H1 (cell line): ENCODE measurements around the gene CDH8. TPM values are rescaled to one million over a fixed set of nuclear protein-coding genes. Genes with fewer than 3 reads are reported as not detected.

ENCODE experiments used
- CTCF ChIA-PET: fragments of 300-600 bp; sonication (Branson Sonifier 250); formaldehyde crosslinking; loops from one replicate; lab custom pipeline; 2021; ENCODE audit not compliant: partially characterized antibody; lab: Charles Lee
- POLR2A ChIA-PET: fragments of 300-600 bp; sonication (Branson Sonifier 250); formaldehyde crosslinking; loops from one replicate; lab custom pipeline; 2021; ENCODE audit warnings: inconsistent platforms; ENCODE audit not compliant: partially characterized antibody; lab: Charles Lee
- DNase-seq, 2 experiments: peaks; one replicate each; pipeline versions ENCODE4 v3.0.0 to v3.0.0-alpha.2; 2010 to 2022; ENCODE audit warnings: low spot score in 2 of 2, low read depth in 1 of 2, mixed read lengths in 1 of 2
- FAIRE-seq: peaks from 2 replicates; lab custom pipeline; 2011; peaks lifted over from hg19 to GRCh38; lab: Jason Lieb, UNC
- H2AFZ ChIP-seq: 2 replicates; pipeline ENCODE4 v1.8.1; 2012; ENCODE audit warnings: low read length, inconsistent platforms
- H2AK5ac ChIP-seq: 2 replicates; pipeline ENCODE4 v1.6.1; 2013; ENCODE audit warnings: low read depth, low read length
- H2BK120ac ChIP-seq: replicated peaks from 2 replicates; pipeline ENCODE3; 2013; ENCODE audit warnings: low read depth, low read length, inconsistent platforms
- H2BK12ac ChIP-seq: 2 replicates; pipeline ENCODE4 v1.6.1; 2013; ENCODE audit warnings: low read depth, low read length
- H2BK15ac ChIP-seq: 2 replicates; pipeline ENCODE4 v1.6.1; 2013; ENCODE audit warnings: low read length
- H2BK20ac ChIP-seq: 2 replicates; pipeline ENCODE4 v1.6.1; 2013; ENCODE audit warnings: low read length
- H2BK5ac ChIP-seq: 2 replicates; pipeline ENCODE4 v1.6.1; 2013; ENCODE audit warnings: low read depth, low read length
- H3K14ac ChIP-seq: 2 replicates; pipeline ENCODE4 v1.6.1; 2013; ENCODE audit warnings: inconsistent platforms; ENCODE audit not compliant: insufficient read length
- H3K18ac ChIP-seq: 2 replicates; pipeline ENCODE4 v1.6.1; 2013; ENCODE audit warnings: low read length; ENCODE audit errors: extremely low read depth
- H3K23ac ChIP-seq: 2 replicates; pipeline ENCODE4 v1.6.1; 2013; ENCODE audit warnings: inconsistent platforms; ENCODE audit not compliant: insufficient read length
- H3K23me2 ChIP-seq: 2 replicates; pipeline ENCODE4 v1.6.1; 2013; ENCODE audit warnings: low read depth, low read length
- H3K27ac ChIP-seq: 2 replicates; pipeline ENCODE4 v1.6.1; 2011; ENCODE audit warnings: low read depth, low read length, inconsistent platforms
- H3K27me3 ChIP-seq, 4 experiments: replicated peaks in 1 of 4; 1 replicate in 1 of 4; 2 replicates in 3 of 4; pipeline versions ENCODE4 v1.6.1 to v1.8.1; 2011 to 2013; ENCODE audit warnings: low read length in 3 of 4, mild to moderate bottlenecking in 3 of 4, inconsistent platforms in 2 of 4, mixed read lengths in 2 of 4, moderate library complexity in 1 of 4; ENCODE audit not compliant: control insufficient read depth in 3 of 4, insufficient read depth in 3 of 4; ENCODE audit errors: extremely low read depth in 1 of 4
- H3K36me3 ChIP-seq, 4 experiments: 2 replicates each; pipeline versions ENCODE4 v1.6.1 to v1.8.1; 2011 to 2013; ENCODE audit warnings: mild to moderate bottlenecking in 4 of 4, low read length in 3 of 4, moderate library complexity in 2 of 4, control low read depth in 1 of 4, inconsistent platforms in 1 of 4; ENCODE audit not compliant: insufficient read depth in 4 of 4, control insufficient read depth in 2 of 4
- H3K4ac ChIP-seq: replicated peaks from 2 replicates; pipeline ENCODE3; 2013; ENCODE audit warnings: low read length, low read depth, mixed read lengths, inconsistent platforms; ENCODE audit not compliant: insufficient read length
- H3K4me1 ChIP-seq, 4 experiments: replicated peaks in 1 of 4; 1 replicate in 1 of 4; 2 replicates in 3 of 4; pipeline versions ENCODE4 v1.6.1 to v1.8.1; 2011 to 2013; ENCODE audit warnings: low read length in 3 of 4, inconsistent platforms in 2 of 4, mixed read lengths in 1 of 4; ENCODE audit not compliant: insufficient read depth in 4 of 4, control insufficient read depth in 3 of 4
- H3K4me2 ChIP-seq, 2 experiments: 2 replicates each; pipeline versions ENCODE4 v1.6.1 to v1.8.1; 2011 to 2013; ENCODE audit warnings: low read depth in 2 of 2, low read length in 2 of 2, control low read depth in 1 of 2, inconsistent platforms in 1 of 2, mild to moderate bottlenecking in 1 of 2; ENCODE audit not compliant: insufficient read depth in 1 of 2
- H3K4me3 ChIP-seq, 4 experiments: fragments of 200-600, 300-600 bp in 1 of 4; sonication (generic), shearing (Covaris generic), sonication (Bioruptor Twin) in 1 of 4; 2 replicates each; pipeline versions ENCODE4 v1.5.1 to v1.8.1; 2011 to 2016; ENCODE audit warnings: low read length in 4 of 4, low read depth in 3 of 4, control low read depth in 2 of 4, inconsistent platforms in 2 of 4, mild to moderate bottlenecking in 2 of 4, mixed read lengths in 1 of 4, moderate library complexity in 1 of 4; ENCODE audit not compliant: insufficient read depth in 2 of 4; ENCODE audit errors: extremely low read depth in 1 of 4
- H3K56ac ChIP-seq: replicated peaks from 2 replicates; pipeline ENCODE3; 2013; ENCODE audit warnings: low read depth, mild to moderate bottlenecking, mixed read lengths, low read length, inconsistent platforms; ENCODE audit not compliant: insufficient read length
- H3K79me1 ChIP-seq: 2 replicates; pipeline ENCODE4 v1.6.1; 2013; ENCODE audit warnings: low read depth, low read length, control low read depth
- H3K79me2 ChIP-seq, 2 experiments: 2 replicates each; pipeline versions ENCODE4 v1.6.1 to v1.8.1; 2012 to 2013; ENCODE audit warnings: low read length in 2 of 2, mild to moderate bottlenecking in 2 of 2, inconsistent platforms in 1 of 2; ENCODE audit not compliant: insufficient read depth in 2 of 2, control insufficient read depth in 1 of 2
- H3K9ac ChIP-seq, 4 experiments: replicated peaks in 1 of 4; 1 replicate in 1 of 4; 2 replicates in 3 of 4; pipeline versions ENCODE4 v1.6.1 to v1.8.1; 2011 to 2013; ENCODE audit warnings: low read depth in 3 of 4, low read length in 3 of 4, control low read depth in 2 of 4, mild to moderate bottlenecking in 2 of 4, moderate library complexity in 2 of 4, inconsistent platforms in 1 of 4; ENCODE audit errors: extremely low read depth in 1 of 4
- H3K9me3 ChIP-seq, 2 experiments: 2 replicates each; pipeline versions ENCODE4 v1.6.1 to v1.8.1; 2012 to 2013; ENCODE audit warnings: mild to moderate bottlenecking in 2 of 2, moderate library complexity in 2 of 2, control low read depth in 1 of 2, inconsistent platforms in 1 of 2, low read depth in 1 of 2, low read length in 1 of 2, mixed read lengths in 1 of 2; ENCODE audit not compliant: insufficient read depth in 2 of 2
- H4K20me1 ChIP-seq, 2 experiments: replicated peaks in 1 of 2; 2 replicates each; pipeline versions ENCODE3 to v1.8.1; 2011 to 2013; ENCODE audit warnings: inconsistent platforms in 2 of 2, low read length in 2 of 2, mild to moderate bottlenecking in 1 of 2; ENCODE audit not compliant: insufficient read depth in 2 of 2, control insufficient read depth in 1 of 2
- H4K5ac ChIP-seq: 2 replicates; pipeline ENCODE4 v1.6.1; 2013; ENCODE audit warnings: low read length, low read depth, mixed read lengths, inconsistent platforms; ENCODE audit not compliant: insufficient read length
- H4K8ac ChIP-seq: 2 replicates; pipeline ENCODE4 v1.8.0; 2013; ENCODE audit warnings: mild to moderate bottlenecking, moderate library complexity, low read length, inconsistent platforms; ENCODE audit not compliant: insufficient read depth; ENCODE audit errors: extremely low read depth
- H4K91ac ChIP-seq: replicated peaks from 2 replicates; pipeline ENCODE3; 2013; ENCODE audit warnings: low read length, mixed read lengths, inconsistent platforms; ENCODE audit not compliant: insufficient read length
- CEBPB ChIP-seq: IDR thresholded peaks from 2 replicates; pipeline ENCODE4 v1.6.1; 2012; ENCODE audit warnings: low read depth, low read length
- HDAC2 ChIP-seq, 2 experiments: fragments of 300-600 bp in 1 of 2; sonication (generic) in 1 of 2; IDR thresholded peaks; 2 replicates each; pipeline ENCODE4 v1.6.1; 2011 to 2012; ENCODE audit warnings: low read depth in 2 of 2, low read length in 2 of 2, mild to moderate bottlenecking in 2 of 2, moderate library complexity in 2 of 2, borderline replicate concordance in 1 of 2, inconsistent platforms in 1 of 2
- SUZ12 ChIP-seq: fragments of 200-600 bp; sonication (generic); IDR thresholded peaks from 2 replicates; pipeline ENCODE4 v1.6.1; 2012; ENCODE audit warnings: mild to moderate bottlenecking, inconsistent platforms, low read length, moderate library complexity, mixed read lengths
- WGBS, 2 experiments: shearing (Covaris generic) in 1 of 2; methylation state at CpG; one replicate each; pipeline versions ENCODE4 v1.1.6 to v1.1.7; 2013 to 2015; ENCODE audit warnings: low lambda C conversion rate in 2 of 2, mixed read lengths in 2 of 2, inconsistent platforms in 1 of 2, low coverage in 1 of 2, missing lambda C conversion rate in 1 of 2; ENCODE audit not compliant: insufficient replicate concordance in 2 of 2, insufficient coverage in 1 of 2, insufficient read length in 1 of 2; ENCODE audit errors: extremely low coverage in 1 of 2, missing lambda C conversion rate in 1 of 2; 5-methylcytosine and 5-hydroxymethylcytosine counted together
- polyA plus RNA-seq, 7 experiments: library from polyadenylated mRNA; depleted of rRNA in 3 of 7; stranded (reverse) in 5 of 7; unstranded in 2 of 7; fragments of >200 nt in 5 of 7; fragments of 200-250 nt in 2 of 7; gene quantifications; 1 replicate in 5 of 7; 2 replicates in 1 of 7; 4 replicates in 1 of 7; pipeline versions ENCODE4 v1.2.1 to v1.2.3, GENCODE V29; 2011 to 2013; ENCODE audit warnings: missing spikeins in 2 of 7, mixed read lengths in 2 of 7
- total RNA-seq: library from RNA; stranded (reverse); fragmentation: NEBNext Ultra II Directional; extraction: Animal tissue kit (Norgen Biotek cat#: 25700); gene quantifications from 2 replicates; pipeline ENCODE4 v1.2.1, GENCODE V29; 2021

The CDH8 gene
- total and polyA plus RNA-seq, 2 of the 8 experiments (the other 6 are each of a cell fraction or from before 2014, with no cell fraction given) = 7.7 to 8.4 TPM

DNA sequence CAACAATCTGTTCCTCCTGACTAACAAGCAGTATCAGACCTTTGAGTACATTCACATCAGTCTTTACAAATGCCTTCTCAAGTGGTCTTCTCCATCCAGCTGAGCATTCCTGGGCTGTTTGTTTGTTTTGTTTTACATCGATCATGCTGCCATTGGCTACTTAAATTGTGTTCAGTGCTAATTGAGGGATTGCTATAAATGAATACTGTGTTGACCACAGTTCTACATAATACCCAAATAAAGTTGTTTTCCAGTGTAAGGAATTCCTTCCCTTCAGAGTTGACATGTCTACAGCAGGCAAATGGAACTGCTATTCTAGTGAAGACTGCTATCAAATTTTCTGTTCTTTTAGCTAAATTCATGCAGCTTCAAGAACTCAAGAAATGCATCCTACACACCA is 3.2 kb downstream of the CDH8 start:
- no peak overlapping the region for H2BK15ac ChIP-seq
- no peak overlapping the region for H3K9ac ChIP-seq

More for the DNA sequence above, 3.2 kb downstream of the CDH8 start:
- H3K79me2 ChIP-seq = no peaks in the 10 kb centered on the region
- TF ChIP-seq SUZ12 (no peak), CEBPB (no peak), HDAC2 (IDR thresholded peaks at IDR 0.05; ENCODE audit: borderline replicate concordance in 1 of 2, low read depth in 2 of 2, low read length in 2 of 2) (no peak)
- H2BK120ac ChIP-seq = no peak overlapping the region
- H2AK5ac ChIP-seq = no peak overlapping the region
- peaks cover 6 to 43% (median 39%) of the 10 kb centered on the region in 4 experiments for H3K27me3 ChIP-seq
- H4K8ac ChIP-seq = no peak overlapping the region
- no peak overlapping the region for H2AFZ ChIP-seq
- ChIA-PET CTCF (interaction anchor here (2.0 to 2.4 kb wide), 2 partner anchors 13 to 36 kb away, joined by 5 to 6 read pairs; no protein-coding TSS in a partner anchor), POLR2A (interaction anchor here (1.2 kb wide), 1 partner anchor 8 kb away, joined by 3 read pairs; no protein-coding TSS in a partner anchor)
- no peak overlapping the region for H4K5ac ChIP-seq
- H2BK12ac ChIP-seq = no peak overlapping the region
- no peak overlapping the region for H3K4ac ChIP-seq
- peaks cover 26% of the 10 kb centered on the region for H3K23me2 ChIP-seq
- no peak overlapping the region for H3K23ac ChIP-seq
- H4K91ac ChIP-seq = no peak overlapping the region
- DNase-seq (no peak), FAIRE-seq (no peak)
- H3K9me3 ChIP-seq = no peaks in the 10 kb centered on the region
- H3K4me1 ChIP-seq = peaks cover 3 to 17% (median 8%) of the 10 kb centered on the region in 4 experiments
- H3K36me3 ChIP-seq = no peaks in the 10 kb centered on the region
- WGBS, 2 experiments = 75% methylated on average over 1 of the region's 1 CpG; no CpG with 5 or more reads in 1 of the 2 experiments
- no peak overlapping the region for H3K27ac ChIP-seq
- no peaks in the 10 kb centered on the region for H3K79me1 ChIP-seq
- H3K56ac ChIP-seq = no peak overlapping the region
- no peaks in the 10 kb centered on the region for H4K20me1 ChIP-seq
- no peak overlapping the region for H2BK5ac ChIP-seq
- H3K4me3 ChIP-seq = no peak overlapping the region
- H3K4me2 ChIP-seq = peak overlapping the region in 1 of 2 experiments; percentile 100; a peak in 1 of 4 replicates
- H3K18ac ChIP-seq = no peak overlapping the region
- no peak overlapping the region for H2BK20ac ChIP-seq
- no peak overlapping the region for H3K14ac ChIP-seq
